Measurements from ENCODE around the gene MCM3. TPM values are rescaled to one million over a fixed set of nuclear protein-coding genes. Genes with fewer than 3 reads are reported as not detected.

The MCM3 gene
- total and polyA plus RNA-seq, 4 donors: 7.4 to 60.8 (median 12.3) TPM

DNA sequence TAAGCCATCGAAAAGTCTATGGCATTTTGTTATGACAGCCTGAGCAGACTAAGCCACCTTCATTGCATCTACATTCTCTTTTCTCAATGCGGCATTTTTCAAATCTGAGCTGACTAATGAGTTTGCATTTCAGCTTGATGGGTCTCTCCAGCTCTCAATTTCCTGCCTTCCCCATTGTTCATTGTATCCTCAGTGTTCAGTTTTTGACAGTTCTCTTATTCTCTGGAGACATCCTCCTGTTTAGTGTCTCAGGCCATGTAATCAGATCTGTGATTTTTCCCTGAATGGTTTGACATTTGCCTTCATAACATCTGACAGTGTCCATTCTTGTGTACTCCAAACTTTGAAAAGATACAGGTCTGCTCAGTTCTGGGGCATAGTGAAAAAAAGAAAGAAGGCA, 27.9 kb upstream of the MCM3 start:
- DNase-seq (ENCODE audit: low spot score): no peak
- no peak overlapping the region for H3K9ac ChIP-seq (ENCODE audit: low read depth in 1 of 2, low read length in 2 of 2)
- H3K36me3 ChIP-seq (ENCODE audit: control insufficient read depth in 4 of 4, insufficient read depth in 3 of 4, low read depth in 1 of 4, low read length in 3 of 4): no peaks in the 10 kb centered on the region
- no peaks in the 10 kb centered on the region for H3K27me3 ChIP-seq (ENCODE audit: control insufficient read depth in 4 of 4, insufficient read depth in 4 of 4, low read length in 3 of 4)
- H3K4me3 ChIP-seq (ENCODE audit: low read depth in 1 of 3, low read length in 3 of 3): no peak overlapping the region
- no peak for TF ChIP-seq NR2F2 (IDR thresholded peaks at IDR 0.05)
- TF ChIP-seq, protein P1, sequence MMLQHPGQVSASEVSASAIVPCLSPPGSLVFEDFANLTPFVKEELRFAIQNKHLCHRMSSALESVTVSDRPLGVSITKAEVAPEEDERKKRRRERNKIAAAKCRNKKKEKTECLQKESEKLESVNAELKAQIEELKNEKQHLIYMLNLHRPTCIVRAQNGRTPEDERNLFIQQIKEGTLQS (IDR thresholded peaks at IDR 0.05): no peak
- TF ChIP-seq HNF4A (conservative IDR thresholded peaks at IDR 0.05): no peak
- no peak for TF ChIP-seq TAF1 (conservative IDR thresholded peaks at IDR 0.05)
- no peak for TF ChIP-seq EGR1 (IDR thresholded peaks at IDR 0.05; ENCODE audit: low read depth in 2 of 2)
- no peak for TF ChIP-seq FOXA1 (IDR thresholded peaks at IDR 0.05)
- TF ChIP-seq, protein P2, sequence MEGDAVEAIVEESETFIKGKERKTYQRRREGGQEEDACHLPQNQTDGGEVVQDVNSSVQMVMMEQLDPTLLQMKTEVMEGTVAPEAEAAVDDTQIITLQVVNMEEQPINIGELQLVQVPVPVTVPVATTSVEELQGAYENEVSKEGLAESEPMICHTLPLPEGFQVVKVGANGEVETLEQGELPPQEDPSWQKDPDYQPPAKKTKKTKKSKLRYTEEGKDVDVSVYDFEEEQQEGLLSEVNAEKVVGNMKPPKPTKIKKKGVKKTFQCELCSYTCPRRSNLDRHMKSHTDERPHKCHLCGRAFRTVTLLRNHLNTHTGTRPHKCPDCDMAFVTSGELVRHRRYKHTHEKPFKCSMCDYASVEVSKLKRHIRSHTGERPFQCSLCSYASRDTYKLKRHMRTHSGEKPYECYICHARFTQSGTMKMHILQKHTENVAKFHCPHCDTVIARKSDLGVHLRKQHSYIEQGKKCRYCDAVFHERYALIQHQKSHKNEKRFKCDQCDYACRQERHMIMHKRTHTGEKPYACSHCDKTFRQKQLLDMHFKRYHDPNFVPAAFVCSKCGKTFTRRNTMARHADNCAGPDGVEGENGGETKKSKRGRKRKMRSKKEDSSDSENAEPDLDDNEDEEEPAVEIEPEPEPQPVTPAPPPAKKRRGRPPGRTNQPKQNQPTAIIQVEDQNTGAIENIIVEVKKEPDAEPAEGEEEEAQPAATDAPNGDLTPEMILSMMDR (IDR thresholded peaks at IDR 0.05; ENCODE audit: low read depth, low read length, missing input control): no peak
- TF ChIP-seq RAD21 (IDR thresholded peaks at IDR 0.05): no peak
- no peak for TF ChIP-seq YY1 (IDR thresholded peaks at IDR 0.05)
- no peak overlapping the region for H3K27ac ChIP-seq (ENCODE audit: low read depth in 1 of 2, low read length in 2 of 2)
- WGBS: 92% methylated on average over 2 of the region's 2 CpGs
- no peaks in the 10 kb centered on the region for H3K4me1 ChIP-seq (ENCODE audit: control insufficient read depth in 4 of 4, insufficient read depth in 4 of 4, low read length in 3 of 4)
- no peaks in the 10 kb centered on the region for H3K9me3 ChIP-seq (ENCODE audit: control insufficient read depth in 4 of 4, low read length in 3 of 4)

DNA sequence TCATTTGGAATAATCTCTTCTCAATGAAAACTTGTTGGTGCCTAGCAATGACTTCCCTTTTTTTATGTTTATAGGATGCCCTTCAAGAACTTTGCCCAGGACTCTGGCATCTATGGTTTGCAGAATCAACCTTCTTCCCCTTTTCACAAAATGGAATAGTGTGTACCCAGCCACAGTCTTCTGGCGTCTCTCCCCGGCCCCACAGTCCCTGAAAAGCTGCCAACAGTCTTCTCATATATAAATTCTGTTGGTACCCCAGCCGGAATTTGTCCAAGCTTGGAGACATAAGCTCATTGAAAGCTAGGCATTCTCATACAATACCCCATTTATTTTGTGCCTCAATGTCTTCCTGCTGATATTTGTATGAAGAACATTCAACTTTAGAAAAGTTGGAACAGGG, 26.4 kb upstream of the MCM3 start:
- no peaks in the 10 kb centered on the region for H3K9me3 ChIP-seq (ENCODE audit: control insufficient read depth in 4 of 4, low read length in 3 of 4)
- 84% methylated on average over 3 of the region's 3 CpGs for WGBS
- no peaks in the 10 kb centered on the region for H3K4me1 ChIP-seq (ENCODE audit: control insufficient read depth in 4 of 4, insufficient read depth in 4 of 4, low read length in 3 of 4)
- H3K27ac ChIP-seq (ENCODE audit: low read depth in 1 of 2, low read length in 2 of 2): no peak overlapping the region
- no peaks in the 10 kb centered on the region for H3K27me3 ChIP-seq (ENCODE audit: control insufficient read depth in 4 of 4, insufficient read depth in 4 of 4, low read length in 3 of 4)
- TF ChIP-seq JUND (IDR thresholded peaks at IDR 0.05): no peak
- TF ChIP-seq RXRA (IDR thresholded peaks at IDR 0.05): no peak
- TF ChIP-seq, protein P1 (IDR thresholded peaks at IDR 0.05): no peak
- no peak for TF ChIP-seq GABPA (IDR thresholded peaks at IDR 0.05 in 1 of 2, conservative IDR thresholded peaks at IDR 0.05 in 1 of 2)
- TF ChIP-seq RAD21 (IDR thresholded peaks at IDR 0.05): no peak
- TF ChIP-seq, protein P3, sequence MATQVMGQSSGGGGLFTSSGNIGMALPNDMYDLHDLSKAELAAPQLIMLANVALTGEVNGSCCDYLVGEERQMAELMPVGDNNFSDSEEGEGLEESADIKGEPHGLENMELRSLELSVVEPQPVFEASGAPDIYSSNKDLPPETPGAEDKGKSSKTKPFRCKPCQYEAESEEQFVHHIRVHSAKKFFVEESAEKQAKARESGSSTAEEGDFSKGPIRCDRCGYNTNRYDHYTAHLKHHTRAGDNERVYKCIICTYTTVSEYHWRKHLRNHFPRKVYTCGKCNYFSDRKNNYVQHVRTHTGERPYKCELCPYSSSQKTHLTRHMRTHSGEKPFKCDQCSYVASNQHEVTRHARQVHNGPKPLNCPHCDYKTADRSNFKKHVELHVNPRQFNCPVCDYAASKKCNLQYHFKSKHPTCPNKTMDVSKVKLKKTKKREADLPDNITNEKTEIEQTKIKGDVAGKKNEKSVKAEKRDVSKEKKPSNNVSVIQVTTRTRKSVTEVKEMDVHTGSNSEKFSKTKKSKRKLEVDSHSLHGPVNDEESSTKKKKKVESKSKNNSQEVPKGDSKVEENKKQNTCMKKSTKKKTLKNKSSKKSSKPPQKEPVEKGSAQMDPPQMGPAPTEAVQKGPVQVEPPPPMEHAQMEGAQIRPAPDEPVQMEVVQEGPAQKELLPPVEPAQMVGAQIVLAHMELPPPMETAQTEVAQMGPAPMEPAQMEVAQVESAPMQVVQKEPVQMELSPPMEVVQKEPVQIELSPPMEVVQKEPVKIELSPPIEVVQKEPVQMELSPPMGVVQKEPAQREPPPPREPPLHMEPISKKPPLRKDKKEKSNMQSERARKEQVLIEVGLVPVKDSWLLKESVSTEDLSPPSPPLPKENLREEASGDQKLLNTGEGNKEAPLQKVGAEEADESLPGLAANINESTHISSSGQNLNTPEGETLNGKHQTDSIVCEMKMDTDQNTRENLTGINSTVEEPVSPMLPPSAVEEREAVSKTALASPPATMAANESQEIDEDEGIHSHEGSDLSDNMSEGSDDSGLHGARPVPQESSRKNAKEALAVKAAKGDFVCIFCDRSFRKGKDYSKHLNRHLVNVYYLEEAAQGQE (IDR thresholded peaks at IDR 0.05): no peak
- TF ChIP-seq HNF4G (IDR thresholded peaks at IDR 0.05): no peak
- TF ChIP-seq NR2F2 (IDR thresholded peaks at IDR 0.05): no peak
- TF ChIP-seq, protein P4, sequence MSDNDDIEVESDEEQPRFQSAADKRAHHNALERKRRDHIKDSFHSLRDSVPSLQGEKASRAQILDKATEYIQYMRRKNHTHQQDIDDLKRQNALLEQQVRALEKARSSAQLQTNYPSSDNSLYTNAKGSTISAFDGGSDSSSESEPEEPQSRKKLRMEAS (IDR thresholded peaks at IDR 0.05): no peak
- TF ChIP-seq TAF1 (conservative IDR thresholded peaks at IDR 0.05): no peak
- no peak for TF ChIP-seq YY1 (IDR thresholded peaks at IDR 0.05)
- no peak for TF ChIP-seq HNF4A (conservative IDR thresholded peaks at IDR 0.05)
- no peak for TF ChIP-seq SP1 (IDR thresholded peaks at IDR 0.05)
- no peak for TF ChIP-seq FOXA2 (IDR thresholded peaks at IDR 0.05)
- no peak overlapping the region for H3K9ac ChIP-seq (ENCODE audit: low read depth in 1 of 2, low read length in 2 of 2)
- DNase-seq (ENCODE audit: low spot score): no peak
- H3K4me3 ChIP-seq (ENCODE audit: low read depth in 1 of 3, low read length in 3 of 3): no peak overlapping the region
- no peaks in the 10 kb centered on the region for H3K36me3 ChIP-seq (ENCODE audit: control insufficient read depth in 4 of 4, insufficient read depth in 3 of 4, low read depth in 1 of 4, low read length in 3 of 4)

Measured in liver (tissue), 9 donors.